HG03571 (cell line): ENCODE results near the gene CLIP1.
"Not testable (repeated sequence)": the region's sequence is repeated elsewhere in the genome, so short reads cannot be mapped to it uniquely, and the experiment has no call there.

Experiments used
- ATAC-seq: cut with Tn5 transposase; IDR thresholded peaks from one replicate; pipeline ENCODE4 v1.9.1; 2021; ENCODE audit not compliant: unreplicated experiment

Gene CLIP1

DNA sequence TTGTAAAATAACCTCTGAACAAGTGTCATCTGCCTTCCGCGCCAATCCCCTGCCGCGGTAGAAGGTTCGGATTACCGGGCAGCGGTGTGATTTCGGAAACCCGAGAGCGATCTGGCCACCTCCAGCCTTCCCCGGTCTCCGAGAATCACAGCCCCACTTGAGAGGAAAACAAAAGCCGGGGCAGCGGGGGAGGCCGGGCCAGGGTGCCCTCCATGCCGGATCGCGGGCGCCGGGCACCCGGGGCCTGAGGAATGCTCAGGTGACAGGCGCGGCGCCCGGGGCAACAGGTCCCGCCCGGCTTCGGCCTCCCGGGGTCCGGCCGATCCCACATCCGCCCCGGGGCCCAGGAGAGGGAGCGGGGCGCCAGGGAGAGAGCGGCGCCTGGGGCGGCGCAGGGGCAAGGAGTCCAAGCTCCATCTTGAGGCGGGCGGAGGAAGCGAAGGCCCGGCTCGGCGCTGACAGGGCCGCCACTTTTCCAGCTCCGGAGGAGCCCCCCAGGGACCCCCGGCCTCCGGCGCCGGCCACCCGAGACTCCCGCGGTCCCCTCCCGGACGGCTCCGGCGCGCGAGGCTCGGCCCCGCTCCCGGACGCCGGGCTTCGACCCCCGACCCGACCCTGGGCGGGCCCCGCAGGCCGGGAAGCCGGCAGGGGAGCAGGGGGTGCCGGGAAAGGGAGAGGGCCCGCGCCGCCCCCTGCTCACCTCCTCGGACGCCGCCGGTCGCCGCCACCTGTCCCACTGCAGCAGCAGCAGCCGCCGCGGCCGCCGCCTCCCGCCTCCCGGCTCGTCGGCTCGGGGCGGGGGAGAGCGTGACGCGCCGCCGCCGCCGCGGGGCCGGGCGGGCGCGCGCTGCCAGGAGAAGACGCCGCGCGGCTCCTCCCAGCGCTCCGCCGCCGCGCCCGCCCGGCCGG is at the start of gene CLIP1:
CLIP1 (minus strand) TSS at position 849 of the 909 bp plus-strand sequence. CDS start 42,217 bp downstream, outside the sequence.
- peak; percentile 45 for ATAC-seq

DNA sequence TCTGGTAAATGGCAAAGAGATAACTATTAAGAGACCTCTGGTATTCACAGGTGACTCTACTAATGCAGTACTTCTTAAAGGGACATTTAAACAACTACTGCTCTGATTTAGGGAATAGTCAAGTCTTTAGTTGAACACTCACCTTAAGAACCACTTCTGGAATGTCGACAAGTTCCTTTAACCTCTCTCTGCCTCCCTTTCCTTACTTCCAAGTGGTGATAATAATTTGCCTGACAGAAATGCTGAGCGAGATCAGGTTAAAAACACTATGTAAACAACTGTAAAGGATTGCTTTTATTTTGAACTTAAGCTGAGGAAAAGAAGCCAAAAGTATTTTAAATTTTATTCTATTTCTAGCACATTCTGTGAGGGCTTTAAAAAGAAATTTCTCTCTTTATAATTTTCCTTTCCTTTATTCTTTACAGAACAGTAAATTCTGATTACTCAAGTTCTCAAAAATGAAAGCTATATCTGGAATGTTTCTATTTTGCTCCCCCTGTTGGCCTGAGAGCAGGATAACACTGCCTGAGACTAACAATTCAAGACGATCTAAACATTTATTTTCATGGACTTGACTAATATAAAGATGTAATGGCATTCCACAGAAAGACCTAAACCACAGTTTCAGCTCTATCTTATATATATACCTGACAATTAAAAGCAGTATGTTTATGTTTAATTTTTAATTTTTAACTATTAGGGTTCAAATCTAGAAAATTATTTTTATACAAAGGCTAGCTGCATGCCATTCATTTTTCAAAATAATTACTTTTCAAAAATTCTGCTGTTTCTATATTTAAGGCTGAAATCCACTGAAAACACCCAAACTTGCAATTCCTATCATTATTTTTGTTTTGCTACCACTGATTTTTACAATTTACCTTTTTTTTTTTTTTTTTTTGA is 49.1 kb upstream of the CLIP1 start:
- ATAC-seq, result no peak

DNA sequence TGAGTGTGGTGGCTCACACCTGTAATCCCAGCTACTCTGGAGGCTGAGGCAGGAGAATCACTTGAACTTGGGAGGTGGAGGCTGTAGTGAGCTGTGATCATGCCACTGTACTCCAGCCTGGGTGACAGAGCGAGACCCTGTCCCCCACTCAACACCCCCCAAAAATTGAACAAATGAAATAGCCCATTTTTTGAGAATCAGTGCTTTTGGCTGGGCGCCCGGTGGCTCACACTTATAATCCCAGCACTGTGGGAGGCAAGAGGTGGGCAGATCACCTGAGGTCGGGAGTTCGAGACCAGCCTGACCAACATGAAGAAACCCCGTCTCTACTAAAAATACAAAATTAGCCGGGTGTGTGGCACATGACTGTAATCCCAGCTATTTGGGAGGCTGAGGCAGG is 48.1 kb upstream of the CLIP1 start:
- ATAC-seq, result not testable (repeated sequence)

DNA sequence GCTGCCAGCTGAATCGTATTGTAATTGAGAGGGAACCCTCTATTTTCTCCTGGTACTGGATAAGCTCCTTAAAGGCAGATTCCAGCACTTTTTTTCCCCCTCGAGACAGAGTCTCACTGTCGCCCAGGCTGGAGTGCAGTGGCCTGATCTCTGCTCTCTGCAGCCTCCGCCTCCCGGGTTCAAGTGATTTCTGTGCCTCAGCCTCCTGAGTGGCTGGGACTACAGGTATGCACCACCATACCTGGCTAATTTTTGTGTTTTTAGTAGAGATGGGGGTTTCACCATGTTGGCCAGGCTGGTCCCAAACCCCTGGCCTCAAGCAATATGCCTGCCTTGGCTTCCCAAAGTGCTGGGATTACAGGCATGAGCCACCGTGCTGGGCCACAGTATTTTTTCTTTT is 47.4 kb upstream of the CLIP1 start:
- ATAC-seq, result not testable (repeated sequence)

DNA sequence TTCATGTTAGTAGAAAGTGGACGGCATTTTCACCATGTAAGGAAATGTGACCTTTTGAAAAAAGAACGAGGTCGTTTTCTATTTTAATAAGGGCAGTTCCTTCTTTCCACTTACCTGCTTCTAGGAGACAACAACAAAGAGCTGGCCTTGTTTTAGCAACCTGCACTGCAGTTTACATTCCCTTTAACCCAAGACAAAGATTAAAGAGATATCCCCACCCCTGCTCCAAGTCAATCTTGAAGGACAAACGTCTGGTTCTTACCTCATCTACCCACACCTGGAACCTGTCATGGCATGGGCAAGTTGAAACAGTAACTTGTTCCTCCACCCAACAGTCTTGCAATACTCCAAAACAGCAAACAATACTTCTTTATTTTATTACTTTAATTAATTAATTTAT is 45.5 kb upstream of the CLIP1 start:
- no peak for ATAC-seq

DNA sequence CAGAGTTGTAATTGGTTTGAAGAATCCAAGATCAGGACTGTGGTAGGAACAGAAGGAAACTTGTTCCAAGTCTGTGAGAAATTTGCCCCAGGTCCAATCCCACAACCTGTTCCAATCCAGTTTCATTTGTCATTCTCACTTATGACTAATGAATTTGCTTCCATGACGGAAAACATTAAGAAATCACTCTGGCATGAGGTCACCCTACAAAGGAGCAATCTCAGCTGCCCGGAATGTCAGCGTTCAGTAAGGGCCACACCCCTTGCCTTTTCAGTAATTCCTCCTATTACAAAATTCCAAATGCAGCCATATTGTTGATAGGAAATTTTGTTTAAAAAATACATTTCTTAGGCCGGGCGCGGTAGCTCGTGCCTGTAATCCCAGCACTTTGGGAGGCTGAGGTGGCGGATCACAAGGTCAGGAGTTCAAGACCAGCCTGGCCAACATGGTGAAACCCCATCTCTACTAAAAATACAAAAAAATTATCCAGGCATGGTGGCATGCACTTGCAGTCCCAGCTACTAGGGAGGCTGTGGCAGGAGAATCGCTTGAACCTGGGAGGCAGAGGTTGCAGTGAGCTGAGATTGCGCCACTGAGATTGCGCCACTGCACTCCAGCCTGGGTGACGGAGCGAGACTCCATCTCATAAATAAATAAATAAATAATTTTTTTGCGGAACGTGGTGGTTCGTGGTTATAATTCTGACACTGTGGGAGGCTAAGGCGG is 42.0 kb upstream of the CLIP1 start:
- ATAC-seq, result not testable (repeated sequence)

DNA sequence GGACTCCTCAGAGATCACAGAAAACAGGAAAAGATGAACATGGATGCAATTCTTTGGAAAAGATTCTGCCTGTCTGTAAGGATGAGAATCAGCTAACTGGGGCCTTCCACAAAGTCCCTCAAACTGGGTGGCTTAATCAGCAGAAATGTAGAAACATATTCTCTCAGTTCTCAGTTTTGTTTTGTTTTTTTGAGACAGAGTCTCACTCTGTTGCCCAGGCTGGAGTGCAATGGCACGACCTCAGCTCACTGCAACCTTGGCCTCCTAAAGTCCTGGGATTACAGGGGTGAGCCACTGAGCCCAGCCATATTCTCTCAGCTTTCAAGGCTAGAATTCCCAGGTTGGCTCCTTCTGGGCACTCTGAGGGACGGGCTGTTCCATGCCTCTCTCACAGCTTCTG is 38.2 kb upstream of the CLIP1 start:
- no peak for ATAC-seq

DNA sequence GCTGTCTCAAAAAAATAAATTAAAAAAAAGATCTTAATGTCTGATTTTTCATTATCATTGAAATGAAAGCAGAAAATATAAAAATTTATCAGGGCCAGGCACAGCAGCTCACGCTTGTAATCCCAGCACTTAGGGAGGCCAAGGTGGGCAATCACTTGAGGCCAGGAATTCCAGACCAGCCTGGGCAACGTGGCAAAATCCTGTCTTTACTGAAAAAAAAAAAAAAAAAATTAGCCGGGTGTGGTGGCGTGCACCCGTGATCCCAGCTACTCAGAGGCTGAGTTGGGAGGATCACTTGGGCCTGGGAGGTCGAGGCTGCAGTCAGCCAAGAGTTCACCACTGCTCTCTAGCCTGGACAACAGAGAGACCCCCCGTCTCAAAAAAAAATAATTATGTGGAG is 37.6 kb upstream of the CLIP1 start:
- no peak for ATAC-seq

DNA sequence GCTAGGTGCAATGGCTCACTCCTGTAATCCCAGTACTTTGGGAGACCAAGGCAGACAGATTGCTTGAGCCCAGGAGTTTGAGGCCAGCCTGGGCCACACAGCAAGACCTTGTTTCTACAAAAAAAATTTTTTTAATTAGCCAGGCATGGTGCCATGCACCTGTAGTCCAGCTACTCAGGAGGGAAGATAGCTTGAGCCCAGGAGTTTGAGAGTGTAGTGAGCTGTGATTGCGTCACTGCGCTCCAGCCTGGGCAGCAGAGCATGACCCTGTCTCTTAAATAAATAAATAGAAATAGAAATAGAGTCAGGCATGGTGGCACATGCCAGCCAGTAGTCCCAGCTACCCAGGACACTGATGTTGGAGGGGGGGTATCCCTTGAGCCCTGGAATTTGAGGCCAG is 36.7 kb upstream of the CLIP1 start:
- no peak for ATAC-seq

DNA sequence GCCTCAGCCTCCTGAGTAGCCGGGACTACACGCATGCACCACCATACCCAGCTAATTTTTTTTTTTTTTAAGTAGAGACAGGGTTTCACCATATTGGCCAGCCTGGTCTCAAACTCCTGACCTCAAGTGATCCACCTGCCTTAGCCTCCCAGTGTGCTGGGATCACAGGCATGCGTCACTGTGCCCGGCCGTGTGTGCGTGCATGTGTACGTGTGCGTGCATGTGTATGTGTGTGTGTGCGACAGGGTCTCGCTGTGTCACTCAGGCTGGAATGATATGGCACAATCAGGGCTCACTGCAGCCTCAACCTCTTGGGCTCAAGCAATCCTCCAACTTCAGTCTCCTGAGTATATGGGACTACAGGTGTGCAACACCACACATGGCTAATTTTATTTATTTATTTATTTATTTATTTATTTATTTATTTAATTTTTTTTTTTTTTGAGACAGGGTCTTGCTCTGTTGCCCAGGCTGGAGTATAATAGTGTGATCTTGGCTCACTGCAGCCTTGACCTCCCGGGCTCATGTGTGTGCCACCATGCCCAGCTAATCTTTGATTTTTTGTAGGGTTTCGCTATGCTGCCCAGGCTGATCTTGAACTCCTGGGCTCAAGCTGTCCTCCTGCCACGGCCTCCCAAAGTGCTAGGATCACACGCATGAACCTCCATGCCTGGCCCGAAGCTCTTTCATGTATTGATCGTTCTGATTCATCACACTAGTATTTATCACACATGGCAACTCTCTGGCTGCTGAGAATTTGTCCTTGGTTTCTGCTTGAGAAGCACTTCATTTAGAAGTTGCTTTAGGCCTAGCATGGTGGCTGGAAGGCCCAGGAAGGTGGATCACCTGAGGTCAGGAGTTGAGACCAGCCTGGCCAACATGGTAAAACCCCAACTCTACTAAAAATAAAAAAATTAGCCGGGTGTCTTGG is 35.9 kb upstream of the CLIP1 start:
- no peak for ATAC-seq

DNA sequence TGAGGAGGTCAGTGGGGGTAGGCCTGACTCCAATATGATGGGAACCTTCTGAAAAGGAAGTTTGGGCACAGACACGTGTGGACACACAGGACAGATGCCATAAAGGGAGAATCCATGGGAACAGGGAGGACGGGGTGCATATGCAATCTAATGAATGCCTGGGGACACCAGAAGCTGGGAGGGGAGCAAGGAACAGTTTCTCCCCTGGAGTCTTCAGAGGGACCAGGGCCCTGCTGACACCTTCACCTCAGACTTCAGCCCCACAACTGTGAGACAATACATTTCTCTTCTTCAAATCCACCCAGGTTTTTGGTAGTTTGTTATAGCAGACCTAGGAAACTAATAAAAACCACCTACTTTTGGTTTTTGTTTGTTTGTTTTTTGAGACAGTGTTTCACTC is 35.2 kb upstream of the CLIP1 start:
- no peak for ATAC-seq

DNA sequence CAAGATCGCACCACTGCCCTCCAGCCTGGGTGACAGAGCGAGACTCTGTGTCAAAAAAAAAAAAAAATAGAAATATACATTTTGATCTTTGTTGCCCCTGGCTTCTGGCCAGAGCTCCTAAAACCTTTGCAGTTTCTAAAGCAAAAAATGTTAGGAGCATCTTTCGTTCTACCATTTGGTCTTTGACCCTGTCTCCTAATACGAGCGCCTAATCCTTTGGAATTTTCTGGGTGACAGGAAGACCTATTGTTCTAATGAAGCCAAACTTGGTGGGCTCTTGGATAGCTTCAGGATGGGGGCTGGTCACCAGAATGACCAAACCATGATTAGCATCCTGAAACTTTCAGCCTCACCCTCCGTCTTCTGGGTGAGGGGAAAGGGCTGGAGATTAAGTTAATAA is 32.3 kb upstream of the CLIP1 start:
- no peak for ATAC-seq

DNA sequence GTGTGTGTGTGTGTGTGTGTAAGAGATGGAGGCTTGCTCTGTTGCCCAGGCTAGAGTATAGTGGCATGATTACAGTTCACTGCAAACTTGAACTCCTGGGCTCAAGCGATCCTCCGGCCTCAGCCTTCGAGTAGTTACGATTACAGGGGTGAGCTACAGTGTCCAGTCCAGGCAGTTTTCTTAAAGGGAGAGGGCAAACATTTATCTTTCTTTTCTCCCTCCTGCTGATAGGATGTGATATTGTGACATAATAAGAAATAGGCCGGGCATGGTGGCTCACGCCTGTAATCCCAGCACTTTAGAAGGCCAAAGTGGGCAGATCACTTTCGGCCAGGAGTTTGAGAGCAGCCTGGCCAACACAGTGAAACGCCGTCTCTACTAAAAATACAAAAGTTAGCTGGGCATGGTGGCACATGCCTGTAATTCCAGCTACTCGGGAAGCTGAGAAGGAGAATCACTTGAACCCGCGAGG is 31.8 kb upstream of the CLIP1 start:
- ATAC-seq, result no peak

DNA sequence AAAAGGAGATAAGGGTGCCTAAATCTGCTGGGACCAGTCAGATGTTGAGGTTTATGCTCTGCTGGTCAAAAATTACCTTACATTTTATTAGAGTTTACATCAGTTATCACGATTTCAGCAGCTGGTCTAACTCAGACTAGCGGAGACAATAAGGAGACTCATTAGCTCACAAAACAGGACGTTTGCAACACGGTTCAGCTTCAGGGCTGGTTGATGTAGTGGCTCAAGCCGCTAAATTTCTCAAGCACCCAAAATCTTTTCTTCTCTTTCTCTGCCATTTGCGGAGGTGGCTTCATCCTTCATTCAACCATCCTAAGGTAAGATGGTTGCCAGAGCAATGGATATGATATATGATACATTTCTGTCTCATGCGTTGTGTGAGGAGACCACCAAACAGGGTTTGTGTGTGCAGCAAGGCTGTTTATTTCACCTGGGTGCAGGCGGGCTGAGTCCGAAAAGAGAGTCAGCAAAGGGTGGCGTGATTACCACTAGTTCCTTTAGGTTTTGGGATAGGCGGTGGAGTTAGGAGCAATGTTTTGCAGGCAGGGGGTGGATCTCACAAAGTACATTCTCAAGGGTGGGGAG is 30.3 kb upstream of the CLIP1 start:
- ATAC-seq, result no peak

DNA sequence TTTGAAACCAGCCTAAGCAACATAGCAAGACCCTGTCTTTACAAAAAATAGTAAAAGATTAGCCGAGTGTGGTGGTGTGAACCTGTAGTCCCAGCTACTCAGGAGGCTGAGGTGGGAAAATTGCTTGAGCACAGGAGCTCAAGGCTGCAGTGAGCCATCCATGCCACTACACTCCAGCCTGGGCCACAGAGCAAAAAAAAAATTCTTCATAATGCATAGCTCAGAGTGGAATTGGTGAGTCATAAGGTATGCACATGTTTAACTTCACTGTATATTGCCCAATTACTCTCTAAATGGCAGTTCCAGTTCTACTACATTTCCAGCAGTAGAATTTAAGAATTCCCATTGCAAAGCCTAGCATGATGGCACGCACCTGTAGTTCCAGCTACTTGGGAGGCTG is 26.8 kb upstream of the CLIP1 start:
- no peak for ATAC-seq

DNA sequence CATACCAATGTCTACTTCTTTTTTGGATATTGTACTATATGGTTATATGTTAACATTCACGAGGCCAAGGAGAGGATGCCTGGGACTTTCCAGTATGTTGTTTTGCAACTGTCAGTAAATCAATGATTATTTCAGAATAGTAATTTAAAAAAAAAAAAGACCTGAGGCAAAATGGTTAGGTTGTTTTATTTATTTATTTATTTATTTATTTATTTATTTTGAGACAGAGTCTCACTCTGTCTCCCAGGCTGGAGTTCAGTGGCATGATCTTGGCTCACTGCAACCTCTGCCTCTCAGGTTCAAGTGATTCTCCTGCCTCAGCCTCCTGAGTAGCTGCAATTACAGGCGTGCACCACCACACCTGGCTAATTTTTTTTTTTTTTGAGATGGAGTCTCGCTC is 25.4 kb upstream of the CLIP1 start:
- ATAC-seq, result not testable (repeated sequence)

DNA sequence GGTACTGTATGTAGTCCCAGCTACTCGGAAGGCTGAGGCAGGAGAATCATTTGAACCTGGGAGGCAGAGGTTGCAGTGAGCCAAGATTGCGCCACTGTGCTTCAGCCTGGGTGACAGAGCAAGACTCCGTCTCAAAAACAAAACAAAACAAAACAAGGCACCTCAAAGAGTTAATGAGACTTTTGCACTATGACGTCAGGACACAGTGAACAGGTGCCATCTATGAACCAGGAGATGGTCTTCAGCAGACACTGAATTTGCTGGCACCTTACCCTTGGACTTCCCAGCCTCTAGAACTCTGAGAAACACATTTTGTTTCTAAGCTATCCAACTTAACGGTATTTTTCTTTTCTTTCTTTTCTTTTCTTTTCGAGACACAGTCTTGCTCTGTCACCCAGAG is 23.9 kb upstream of the CLIP1 start:
- not testable (repeated sequence) for ATAC-seq

DNA sequence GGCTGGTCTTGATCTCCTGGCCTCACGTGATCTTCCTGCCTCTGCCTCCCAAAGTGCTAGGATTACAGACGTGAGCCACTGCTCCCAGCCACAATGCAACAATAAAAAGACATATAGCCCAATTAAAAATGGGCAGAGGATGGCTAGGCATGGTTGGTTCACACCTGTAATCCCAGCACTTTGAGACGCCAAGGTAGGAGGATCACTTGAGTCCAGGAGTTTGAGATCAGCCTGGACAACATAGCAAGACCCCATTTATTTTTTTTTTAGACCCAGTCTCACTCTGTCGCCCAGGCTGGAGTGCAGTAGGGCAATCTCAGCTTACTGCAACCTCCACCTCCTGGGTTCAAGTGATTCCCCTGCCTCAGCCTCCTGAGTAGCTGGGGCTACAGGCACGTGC is 21.6 kb upstream of the CLIP1 start:
- ATAC-seq, result not testable (repeated sequence)

DNA sequence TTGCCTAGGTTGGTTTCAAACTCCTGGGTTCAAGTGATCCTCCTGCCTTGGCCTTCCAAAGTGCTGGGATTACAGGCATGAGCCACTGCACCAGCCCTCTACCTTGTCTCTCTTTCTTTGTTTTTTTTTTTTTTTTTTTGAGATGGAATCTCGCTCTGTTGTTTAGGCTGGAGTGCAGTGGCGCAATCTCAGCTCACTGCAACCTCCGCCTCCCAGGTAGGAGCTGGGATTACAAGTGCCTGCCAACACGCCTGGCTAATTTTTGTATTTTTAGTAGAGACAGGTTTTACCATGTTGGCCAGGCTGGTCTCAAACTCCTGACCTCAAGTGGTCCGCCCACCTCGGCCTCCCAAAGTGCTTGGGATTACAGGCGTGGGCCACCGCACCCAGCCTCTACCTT is 16.4 kb upstream of the CLIP1 start:
- not testable (repeated sequence) for ATAC-seq
